Measurements from ENCODE around the gene FAM98C.

FAM98C gene

GRCh38 chr19:38451629-38452028 is 48.7 kb downstream of the FAM98C start:
- no peak for DNase-seq (ENCODE audit: low read depth in 2 of 2)
- no peak overlapping the region for H3K4me3 ChIP-seq (replicated peaks in 1 of 2; ENCODE audit: low read depth in 2 of 2, low read length in 2 of 2)
- no peak for TF ChIP-seq CTCF (IDR thresholded peaks at IDR 0.05; ENCODE audit: low read depth, low read length)

GRCh38 chr19:38452430-38453366 is 49.8 kb downstream of the FAM98C start:
- no peak for DNase-seq (ENCODE audit: low read depth in 2 of 2)

GRCh38 chr19:38453596-38453995 is 50.7 kb downstream of the FAM98C start:
- no peak for DNase-seq (ENCODE audit: low read depth in 2 of 2)
- no peak for TF ChIP-seq CTCF (IDR thresholded peaks at IDR 0.05; ENCODE audit: low read depth, low read length)
- H3K4me3 ChIP-seq (replicated peaks in 1 of 2; ENCODE audit: low read depth in 2 of 2, low read length in 2 of 2): no peak overlapping the region

More at GRCh38 chr19:38452430-38453366, 49.8 kb downstream of the FAM98C start:
- no peak for TF ChIP-seq CTCF (IDR thresholded peaks at IDR 0.05; ENCODE audit: low read depth, low read length)
- no peak overlapping the region for H3K4me3 ChIP-seq (replicated peaks in 1 of 2; ENCODE audit: low read depth in 2 of 2, low read length in 2 of 2)

GRCh38 chr19:38455031-38455430 is 52.1 kb downstream of the FAM98C start:
- no peak for TF ChIP-seq CTCF (IDR thresholded peaks at IDR 0.05; ENCODE audit: low read depth, low read length)
- peak; percentile 10 to 15 for DNase-seq (ENCODE audit: low read depth in 2 of 2)
- no peak overlapping the region for H3K4me3 ChIP-seq (replicated peaks in 1 of 2; ENCODE audit: low read depth in 2 of 2, low read length in 2 of 2)

GRCh38 chr19:38457202-38457601 is 54.3 kb downstream of the FAM98C start:
- no peak overlapping the region for H3K4me3 ChIP-seq (replicated peaks in 1 of 2; ENCODE audit: low read depth in 2 of 2, low read length in 2 of 2)
- TF ChIP-seq CTCF (IDR thresholded peaks at IDR 0.05; ENCODE audit: low read depth, low read length): no peak
- DNase-seq (ENCODE audit: low read depth in 2 of 2): no peak

GRCh38 chr19:38457690-38458405 is 55.0 kb downstream of the FAM98C start:
- no peak for TF ChIP-seq CTCF (IDR thresholded peaks at IDR 0.05; ENCODE audit: low read depth, low read length)
- no peak overlapping the region for H3K4me3 ChIP-seq (replicated peaks in 1 of 2; ENCODE audit: low read depth in 2 of 2, low read length in 2 of 2)
- DNase-seq (ENCODE audit: low read depth in 2 of 2): no peak
